GM18507 (cell line): ENCODE measurements around the gene DIP2C.

Source experiments
- DNase-seq: peaks from one replicate; pipeline ENCODE4 v3.0.0; 2011; ENCODE audit warnings: low read depth; ENCODE audit not compliant: insufficient read length; ENCODE audit errors: extremely low spot score
- FAIRE-seq: peaks from 2 replicates; lab custom pipeline; 2011; peaks lifted over from hg19 to GRCh38; lab: Jason Lieb, UNC

The DIP2C gene

DNA sequence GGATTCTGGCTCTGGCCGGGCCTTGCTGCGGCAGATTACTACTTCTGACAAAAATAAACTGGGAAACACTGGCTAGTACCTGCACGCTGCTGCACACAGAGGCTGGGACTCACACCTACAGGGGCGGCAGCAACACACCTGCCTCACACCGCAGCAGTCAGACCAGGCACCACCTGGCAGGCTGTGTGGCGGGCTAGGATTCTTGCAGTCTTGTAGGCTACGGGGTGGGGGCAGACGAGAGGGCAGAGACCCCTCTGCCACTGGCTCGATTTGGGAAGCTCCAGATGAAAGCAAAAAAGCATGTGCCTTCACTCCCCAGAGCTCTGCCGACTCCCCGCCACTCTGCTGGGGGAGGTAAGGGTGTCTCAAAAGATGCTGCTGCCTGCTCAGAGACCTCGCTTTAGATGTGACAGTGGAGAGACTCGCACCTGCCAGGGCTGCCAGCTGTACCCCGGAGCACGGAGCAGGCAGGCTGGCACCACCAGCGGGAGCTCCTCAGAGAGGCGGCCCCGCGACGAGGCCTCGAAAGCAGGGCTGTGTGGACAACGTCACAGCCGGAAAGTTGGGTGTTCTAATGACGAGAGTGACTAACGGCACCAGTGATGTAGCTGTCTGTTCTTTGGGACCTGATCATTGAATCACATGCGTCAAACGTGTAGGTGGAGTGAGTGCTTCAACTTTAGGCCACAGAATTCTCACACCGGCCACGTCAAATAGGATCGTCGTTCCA, 303.7 kb downstream of the DIP2C start:
- DNase-seq (no peak), FAIRE-seq (no peak)

DNA sequence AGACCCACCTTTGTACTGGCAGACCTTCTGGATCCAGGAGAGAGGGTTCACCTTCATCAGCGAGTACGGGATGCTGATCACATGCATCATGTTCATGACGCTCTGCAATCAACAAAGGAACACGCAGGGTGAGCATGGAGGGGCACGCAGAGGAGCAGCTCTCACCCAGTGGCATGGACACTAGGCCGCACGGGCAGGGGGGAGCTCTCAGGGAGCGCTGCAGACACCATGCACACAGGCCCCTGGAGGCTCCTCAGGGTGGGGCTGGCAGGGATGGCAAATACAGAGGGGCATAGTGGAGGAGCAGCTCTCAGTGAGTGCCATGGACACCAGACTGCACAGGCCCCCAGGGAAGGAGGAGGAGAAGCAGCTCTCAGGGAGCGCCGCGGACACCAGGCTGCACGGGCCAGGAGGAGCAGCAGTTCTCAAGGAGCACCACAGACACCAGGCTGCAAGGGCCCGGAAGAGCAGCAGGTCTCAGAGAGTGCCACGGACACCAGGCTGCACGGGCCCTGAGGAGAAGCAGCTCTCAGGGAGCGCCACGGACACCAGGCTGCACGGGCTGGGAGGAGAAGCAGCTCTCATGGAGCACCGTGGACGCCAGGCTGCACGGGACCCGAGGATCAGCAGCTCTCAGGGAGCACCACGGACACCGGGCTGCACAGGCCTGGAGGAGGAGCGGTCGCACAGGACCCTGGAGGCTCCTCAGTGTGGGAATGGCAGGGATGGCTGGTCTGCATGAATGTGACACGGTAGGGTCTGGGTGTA, 304.7 kb downstream of the DIP2C start:
- DNase-seq, result no peak
- FAIRE-seq, result no peak

- FAIRE-seq (no peak), DNase-seq (no peak)
These were observed 305.9 kb downstream of the DIP2C start for GRCh38 chr10:383519-383918.

- DNase-seq (no peak), FAIRE-seq (no peak)
These were observed 307.7 kb downstream of the DIP2C start for GRCh38 chr10:381805-382204.

DNA sequence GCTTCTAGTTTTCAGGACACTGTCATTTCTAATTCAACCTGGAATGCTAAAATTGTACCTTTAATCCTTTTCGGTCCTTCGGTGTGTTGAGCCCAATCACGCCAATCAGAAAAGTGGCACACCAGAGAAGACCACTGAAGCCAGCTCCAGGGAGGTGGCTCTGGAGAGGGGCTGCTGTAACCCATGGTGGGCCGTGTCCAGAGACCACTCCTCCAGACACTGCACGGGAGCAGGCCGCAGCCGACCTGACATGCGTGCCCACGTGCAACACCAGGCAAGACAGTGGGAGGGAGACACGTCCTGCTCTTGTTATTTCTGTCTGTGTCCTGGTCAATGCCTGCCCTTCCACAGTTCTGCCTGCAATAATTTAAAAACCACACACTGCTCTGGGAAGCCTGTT, 308.1 kb downstream of the DIP2C start:
- FAIRE-seq, result no peak

DNA sequence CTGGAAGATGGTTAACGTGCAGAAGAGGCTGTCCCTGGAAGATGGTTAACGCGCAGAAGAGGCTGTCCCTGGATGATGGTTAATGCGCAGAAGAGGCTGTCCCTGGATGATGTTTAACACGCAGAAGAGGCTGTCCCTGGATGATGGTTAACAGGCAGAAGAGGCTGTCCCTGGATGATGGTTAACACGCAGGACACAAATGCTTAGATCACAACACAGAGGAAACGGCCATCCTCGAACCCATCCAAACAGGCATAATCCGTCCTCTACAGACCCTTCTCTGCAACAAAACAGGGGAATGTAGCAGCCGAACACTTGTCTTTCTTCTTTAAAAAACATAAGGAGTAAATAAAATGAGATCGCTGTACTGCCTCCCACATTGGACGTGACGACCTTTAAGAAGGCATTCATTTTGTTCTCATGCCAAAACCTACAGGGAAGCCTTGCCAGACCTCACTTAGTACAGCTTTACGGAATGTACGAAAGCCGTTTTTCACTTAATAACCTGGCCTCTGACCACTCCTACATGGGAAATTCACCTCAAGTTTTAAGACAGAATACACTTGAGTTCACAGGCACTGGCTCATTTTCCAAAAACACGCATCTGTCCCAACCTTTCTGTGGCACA, 309.0 kb downstream of the DIP2C start:
- FAIRE-seq (no peak), DNase-seq (no peak)

More for the DNA sequence above, 308.1 kb downstream of the DIP2C start:
- DNase-seq, result no peak

DNA sequence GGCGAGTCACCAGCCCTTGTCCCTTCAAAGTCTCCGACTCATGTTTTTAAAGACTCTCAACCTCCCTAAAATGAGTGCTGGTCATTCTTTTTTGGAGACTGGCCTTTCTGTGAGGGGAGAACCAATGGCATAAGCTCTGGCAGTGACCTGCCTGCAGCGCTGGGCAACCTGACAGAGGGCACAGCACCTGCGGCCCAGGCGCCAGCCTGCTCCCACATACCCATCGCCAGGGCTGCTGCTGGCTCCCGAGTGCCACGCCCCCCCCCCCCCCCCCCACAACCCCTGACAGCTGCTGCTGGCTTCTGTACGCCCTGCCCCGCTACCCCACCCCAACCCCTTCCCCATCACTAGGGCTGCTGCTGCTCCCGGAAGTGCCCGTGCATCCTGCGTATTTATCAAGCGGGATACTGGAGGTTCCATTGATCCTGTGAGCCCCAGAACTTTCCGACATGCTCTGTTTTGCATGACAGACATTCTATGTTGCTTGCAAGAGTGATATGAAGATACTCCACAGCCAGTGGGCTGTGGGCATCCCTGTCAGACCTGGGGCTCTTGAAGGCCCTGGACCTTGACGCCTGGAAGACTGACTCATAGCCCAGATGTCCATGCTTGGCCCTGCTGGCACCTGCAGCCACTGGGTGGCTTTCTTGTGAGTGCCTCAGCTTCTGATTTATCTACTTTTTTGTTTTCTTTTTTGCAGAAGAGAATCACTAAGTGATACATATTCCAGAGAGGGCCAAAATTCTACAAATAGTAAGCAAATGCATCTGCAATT, 310.4 kb downstream of the DIP2C start:
- DNase-seq, result no peak
- no peak for FAIRE-seq

- DNase-seq (no peak), FAIRE-seq (no peak)
These were observed 311.1 kb downstream of the DIP2C start for GRCh38 chr10:378230-378929.

DNA sequence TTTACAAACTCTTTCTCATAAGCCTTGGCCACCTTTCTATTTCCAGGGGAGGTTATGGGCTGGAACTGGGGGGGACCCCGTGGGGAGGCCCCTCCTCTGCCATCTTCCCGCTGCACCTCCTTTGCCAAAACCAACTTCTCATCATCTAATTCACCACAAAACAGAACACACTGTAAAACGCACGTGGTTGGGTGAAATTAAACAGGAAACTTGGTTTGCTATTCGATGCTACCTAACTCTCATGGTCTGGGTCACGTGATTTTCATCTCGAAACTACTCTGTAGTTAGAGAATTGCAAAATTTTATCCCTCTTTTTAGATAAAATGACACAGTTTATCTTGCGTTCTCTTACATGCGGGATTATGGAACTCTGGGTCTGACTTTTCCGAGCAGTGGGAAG, 312.2 kb downstream of the DIP2C start:
- no peak for DNase-seq
- no peak for FAIRE-seq

DNA sequence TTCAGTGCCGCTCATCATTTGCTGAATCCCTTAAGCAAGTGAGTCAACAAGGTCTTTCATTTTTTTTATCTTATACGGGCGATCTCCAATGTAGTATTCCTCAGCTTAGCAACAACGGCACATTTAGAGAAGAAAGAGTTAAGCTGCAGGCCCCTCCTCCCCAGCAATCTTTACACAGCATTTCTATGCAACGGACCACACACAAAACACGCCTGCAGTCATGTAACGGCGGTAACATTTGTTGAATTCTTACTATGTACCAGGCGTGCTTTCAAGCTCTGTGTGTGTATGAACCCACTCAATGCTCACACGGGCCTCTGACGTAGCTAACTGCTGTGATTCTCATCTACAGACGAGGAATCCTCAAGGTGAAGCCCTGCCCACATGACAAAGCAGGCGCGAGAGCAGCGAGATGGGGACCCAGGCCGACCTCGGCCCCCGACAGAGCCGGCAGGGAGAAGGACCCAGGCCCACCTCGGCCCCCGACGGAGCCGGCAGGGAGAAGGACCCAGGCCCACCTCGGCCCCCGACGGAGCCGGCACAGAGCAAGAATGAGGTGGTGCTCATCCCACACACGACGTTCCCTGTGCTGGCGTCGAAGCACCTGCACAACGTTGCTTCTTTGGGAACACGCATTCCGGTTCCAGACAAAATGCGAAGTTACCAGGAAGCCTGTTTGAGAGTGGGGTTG, 313.5 kb downstream of the DIP2C start:
- no peak for DNase-seq
- FAIRE-seq, result no peak

- no peak for FAIRE-seq
- no peak for DNase-seq
These were observed 315.1 kb downstream of the DIP2C start for GRCh38 chr10:374354-374753.

DNA sequence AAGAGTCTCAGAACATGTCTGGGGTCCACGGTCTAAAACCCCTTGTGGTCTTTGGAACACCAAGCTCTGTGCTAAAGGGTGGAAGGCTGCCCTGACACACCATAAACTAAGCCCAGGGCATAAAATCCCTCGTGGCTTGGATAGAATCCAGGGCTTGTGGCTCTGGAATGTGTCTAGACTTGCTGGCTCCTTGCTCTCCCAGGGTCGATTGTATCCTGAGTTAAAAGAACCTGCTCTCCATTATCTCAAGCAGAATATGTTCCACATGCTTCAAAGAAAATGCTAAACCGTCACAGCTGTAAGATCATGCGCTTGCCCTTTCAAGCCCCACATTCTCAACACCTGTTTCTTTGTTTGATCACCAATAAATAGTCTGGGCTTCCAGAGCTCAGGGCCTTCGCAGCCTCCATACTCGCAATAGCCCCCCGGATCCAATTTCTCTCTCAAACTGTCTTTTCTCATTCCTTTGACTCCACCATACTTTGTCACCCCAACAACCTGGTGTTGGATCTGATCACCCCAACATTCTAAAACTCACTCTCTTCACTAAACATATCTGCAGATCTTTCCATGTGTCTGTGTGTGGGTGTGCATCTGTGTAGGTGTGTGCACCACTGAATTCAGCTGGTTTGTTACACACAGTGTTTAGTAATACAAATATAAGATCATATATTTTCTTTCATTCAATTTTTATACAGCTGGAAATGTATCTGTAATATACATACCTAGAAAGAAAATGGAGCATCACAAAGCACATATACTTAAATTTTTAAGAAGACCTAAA, 315.8 kb downstream of the DIP2C start:
- no peak for FAIRE-seq
- DNase-seq, result no peak

DNA sequence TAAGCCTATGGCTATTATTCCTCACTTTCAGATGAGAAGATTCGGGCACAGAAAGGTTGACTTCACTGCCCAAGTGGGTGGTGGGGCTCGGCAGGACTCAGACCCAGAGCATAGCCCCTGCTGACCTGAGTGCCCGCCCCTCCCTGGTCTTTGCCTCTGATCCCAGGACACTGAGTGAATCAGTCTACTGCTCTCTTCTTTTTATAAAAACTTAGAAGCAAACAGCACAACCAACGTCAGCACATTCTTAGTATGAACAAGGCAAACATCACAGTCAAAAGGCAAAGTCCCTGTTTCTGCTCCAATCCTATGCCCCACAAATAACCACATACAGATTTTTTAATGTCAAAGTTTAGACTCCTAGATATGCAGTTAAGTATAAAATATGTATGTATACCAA, 316.5 kb downstream of the DIP2C start:
- FAIRE-seq (no peak), DNase-seq (no peak)

- no peak for DNase-seq
- no peak for FAIRE-seq
These were observed 316.9 kb downstream of the DIP2C start for GRCh38 chr10:372566-372965.

DNA sequence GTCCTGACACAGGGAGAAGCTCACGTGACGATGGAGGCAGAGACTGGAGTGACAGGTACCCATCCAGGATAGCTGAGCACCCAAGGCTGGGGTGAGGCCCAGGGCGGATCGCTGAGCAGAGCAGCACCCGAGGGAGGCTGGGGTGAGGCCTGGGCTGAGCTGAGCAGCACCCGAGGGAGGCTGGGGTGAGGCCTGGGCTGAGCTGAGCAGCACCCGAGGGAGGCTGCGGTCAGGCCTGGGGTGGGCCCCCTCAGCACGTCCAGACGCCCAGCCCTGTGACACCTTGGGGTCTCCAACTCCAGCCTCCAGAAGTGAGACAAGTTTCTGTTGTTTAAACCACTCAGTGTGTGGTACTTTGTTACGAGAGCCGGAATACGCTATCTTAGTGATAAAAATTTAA, 318.0 kb downstream of the DIP2C start:
- FAIRE-seq, result no peak
- DNase-seq, result no peak

DNA sequence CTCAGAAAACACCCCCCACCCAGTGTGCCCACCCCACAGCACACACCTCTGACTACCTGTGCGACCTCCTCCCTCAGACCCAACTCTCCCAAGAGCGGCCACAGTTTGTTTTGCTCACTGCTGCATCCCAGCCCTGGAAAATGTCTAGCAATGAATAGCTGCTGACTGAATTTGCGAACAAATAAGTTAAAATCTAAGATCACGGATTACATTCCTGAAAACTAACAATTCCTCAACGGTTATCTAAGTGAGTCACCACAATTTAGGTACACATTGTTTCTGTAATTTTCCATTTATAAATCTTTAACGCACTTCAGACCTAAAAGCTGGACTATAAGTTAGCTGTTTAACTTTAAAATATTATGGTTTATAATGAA, 319.0 kb downstream of the DIP2C start:
- no peak for FAIRE-seq
- DNase-seq, result no peak

- no peak for FAIRE-seq
- DNase-seq, result no peak
These were observed 319.6 kb downstream of the DIP2C start for GRCh38 chr10:369684-370448.
